Measurements from ENCODE around the gene ITGA8.

Gene ITGA8

DNA sequence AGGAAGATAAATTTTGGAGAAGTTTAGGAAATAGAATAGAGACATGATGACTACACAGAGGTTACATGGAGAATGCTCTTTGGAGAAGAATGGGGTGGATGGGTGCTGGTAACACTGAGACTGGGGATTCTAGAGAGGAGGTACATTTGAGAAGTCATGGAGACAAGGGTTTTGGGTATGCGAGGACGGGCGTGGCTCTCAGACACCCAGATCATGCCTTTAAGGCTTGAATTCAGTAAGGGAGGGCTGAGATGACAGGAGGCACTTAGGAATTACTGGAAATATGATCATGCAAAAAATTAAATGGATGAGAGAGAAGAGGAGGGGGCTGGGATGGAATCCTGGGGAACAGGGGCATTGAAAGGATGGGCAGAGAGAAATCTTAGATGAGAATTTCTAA, 168.8 kb downstream of the ITGA8 start:
- Histone ChIP-seq H3K27me3 (replicated peaks; ENCODE audit: control insufficient read depth, insufficient read depth, low read length) (no peaks in the 10 kb centered on the region), H3K4me3 (replicated peaks; ENCODE audit: low read depth, low read length) (no peak overlapping the region), H3K36me3 (ENCODE audit: control insufficient read depth, insufficient read depth, low read length) (no peaks in the 10 kb centered on the region)
- no peak for DNase-seq (ENCODE audit: extremely low read depth, insufficient read length)
- TF ChIP-seq, protein P1, sequence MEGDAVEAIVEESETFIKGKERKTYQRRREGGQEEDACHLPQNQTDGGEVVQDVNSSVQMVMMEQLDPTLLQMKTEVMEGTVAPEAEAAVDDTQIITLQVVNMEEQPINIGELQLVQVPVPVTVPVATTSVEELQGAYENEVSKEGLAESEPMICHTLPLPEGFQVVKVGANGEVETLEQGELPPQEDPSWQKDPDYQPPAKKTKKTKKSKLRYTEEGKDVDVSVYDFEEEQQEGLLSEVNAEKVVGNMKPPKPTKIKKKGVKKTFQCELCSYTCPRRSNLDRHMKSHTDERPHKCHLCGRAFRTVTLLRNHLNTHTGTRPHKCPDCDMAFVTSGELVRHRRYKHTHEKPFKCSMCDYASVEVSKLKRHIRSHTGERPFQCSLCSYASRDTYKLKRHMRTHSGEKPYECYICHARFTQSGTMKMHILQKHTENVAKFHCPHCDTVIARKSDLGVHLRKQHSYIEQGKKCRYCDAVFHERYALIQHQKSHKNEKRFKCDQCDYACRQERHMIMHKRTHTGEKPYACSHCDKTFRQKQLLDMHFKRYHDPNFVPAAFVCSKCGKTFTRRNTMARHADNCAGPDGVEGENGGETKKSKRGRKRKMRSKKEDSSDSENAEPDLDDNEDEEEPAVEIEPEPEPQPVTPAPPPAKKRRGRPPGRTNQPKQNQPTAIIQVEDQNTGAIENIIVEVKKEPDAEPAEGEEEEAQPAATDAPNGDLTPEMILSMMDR (IDR thresholded peaks at IDR 0.05; ENCODE audit: insufficient read depth, low read length, poor library complexity, severe bottlenecking), result no peak

DNA sequence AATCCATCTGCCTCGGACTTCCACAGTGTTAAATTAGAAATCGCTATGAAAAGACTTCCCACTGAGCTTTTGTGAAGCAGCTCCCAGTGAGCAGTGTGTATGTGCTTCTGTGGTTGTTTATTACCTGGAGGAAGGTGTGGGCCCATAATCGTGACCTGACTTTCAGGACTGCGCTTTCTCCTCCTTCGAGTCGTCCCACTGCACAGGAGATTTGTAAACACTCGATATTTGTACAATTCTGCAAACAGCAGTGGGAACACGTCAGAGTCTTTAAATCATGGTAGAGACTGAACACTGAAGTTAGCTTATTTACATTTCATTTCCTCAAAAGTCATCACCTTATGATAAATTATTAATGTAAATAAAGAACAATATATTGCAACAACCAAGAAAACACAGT, 171.4 kb downstream of the ITGA8 start:
- DNase-seq (ENCODE audit: extremely low read depth, insufficient read length), result no peak
- H3K36me3 ChIP-seq (ENCODE audit: control insufficient read depth, insufficient read depth, low read length), result no peaks in the 10 kb centered on the region
- H3K4me3 ChIP-seq (replicated peaks; ENCODE audit: low read depth, low read length), result no peak overlapping the region
- TF ChIP-seq, protein P1 (IDR thresholded peaks at IDR 0.05; ENCODE audit: insufficient read depth, low read length, poor library complexity, severe bottlenecking), result no peak
- H3K27me3 ChIP-seq (replicated peaks; ENCODE audit: control insufficient read depth, insufficient read depth, low read length), result no peaks in the 10 kb centered on the region

DNA sequence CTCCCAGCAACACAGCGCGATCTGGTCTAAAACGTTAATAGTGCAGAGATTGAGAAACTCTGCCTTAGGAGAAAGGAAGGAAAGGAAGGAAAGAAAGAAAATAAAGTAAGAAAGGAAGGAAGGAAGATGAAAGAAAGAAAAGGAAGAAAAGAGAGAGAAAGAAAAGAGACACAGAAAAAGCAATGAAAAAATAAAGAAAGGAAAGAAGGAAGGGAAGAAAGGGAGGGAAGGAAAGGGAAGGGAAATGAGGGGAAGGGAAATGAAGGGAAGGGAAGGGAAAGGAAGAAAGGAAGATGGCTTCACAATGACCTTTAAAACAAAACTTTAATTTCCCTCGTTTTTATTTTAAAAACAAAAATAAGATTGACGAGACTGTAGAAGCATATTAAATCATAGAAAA, 173.1 kb downstream of the ITGA8 start:
- no peaks in the 10 kb centered on the region for H3K27me3 ChIP-seq (replicated peaks; ENCODE audit: control insufficient read depth, insufficient read depth, low read length)
- no peak for DNase-seq (ENCODE audit: extremely low read depth, insufficient read length)
- no peak overlapping the region for H3K4me3 ChIP-seq (replicated peaks; ENCODE audit: low read depth, low read length)
- TF ChIP-seq, protein P1 (IDR thresholded peaks at IDR 0.05; ENCODE audit: insufficient read depth, low read length, poor library complexity, severe bottlenecking), result no peak
- H3K36me3 ChIP-seq (ENCODE audit: control insufficient read depth, insufficient read depth, low read length), result no peaks in the 10 kb centered on the region

DNA sequence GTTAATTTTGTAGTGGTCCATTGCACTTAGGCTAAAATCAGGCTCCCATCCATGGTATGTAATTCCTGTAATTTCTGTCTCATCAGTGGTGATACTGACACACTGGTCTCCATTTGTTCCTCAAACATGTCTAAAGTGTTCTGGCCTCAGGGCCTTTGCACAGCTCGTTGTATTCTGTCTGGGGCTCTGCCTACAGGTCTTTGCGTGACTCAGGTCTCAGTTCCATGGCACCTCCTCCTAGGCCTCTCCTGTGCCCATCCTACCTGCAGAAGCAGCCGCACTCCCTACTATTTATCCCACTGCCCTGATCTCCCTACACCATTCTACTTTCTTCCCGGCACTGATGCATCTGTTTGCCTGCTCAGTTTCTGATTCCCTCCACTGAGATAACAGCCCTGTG, 173.8 kb downstream of the ITGA8 start:
- TF ChIP-seq, protein P1 (IDR thresholded peaks at IDR 0.05; ENCODE audit: insufficient read depth, low read length, poor library complexity, severe bottlenecking), result no peak
- DNase-seq (ENCODE audit: extremely low read depth, insufficient read length), result no peak
- Histone ChIP-seq H3K27me3 (replicated peaks; ENCODE audit: control insufficient read depth, insufficient read depth, low read length) (no peaks in the 10 kb centered on the region), H3K4me3 (replicated peaks; ENCODE audit: low read depth, low read length) (no peak overlapping the region), H3K36me3 (ENCODE audit: control insufficient read depth, insufficient read depth, low read length) (no peaks in the 10 kb centered on the region)

DNA sequence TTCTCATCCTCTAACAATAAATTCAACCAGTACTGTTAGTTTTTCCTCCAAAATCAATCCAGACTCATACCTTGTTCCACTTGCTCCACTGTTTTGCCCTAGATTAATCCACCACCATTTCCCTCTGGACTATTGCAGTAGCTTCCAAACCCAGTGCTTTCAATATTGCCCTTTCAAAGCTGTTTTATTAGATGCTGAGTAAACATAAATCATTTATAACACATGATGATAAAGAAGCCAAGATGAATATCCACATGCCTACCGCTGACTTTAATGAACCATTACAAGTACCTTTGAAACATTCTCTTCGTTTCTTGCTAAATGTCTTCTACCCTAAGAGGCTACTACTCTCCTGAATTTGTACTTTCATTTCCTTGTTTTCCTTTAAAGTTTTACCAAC, 174.5 kb downstream of the ITGA8 start:
- Histone ChIP-seq H3K4me3 (replicated peaks; ENCODE audit: low read depth, low read length) (no peak overlapping the region), H3K36me3 (ENCODE audit: control insufficient read depth, insufficient read depth, low read length) (no peaks in the 10 kb centered on the region), H3K27me3 (replicated peaks; ENCODE audit: control insufficient read depth, insufficient read depth, low read length) (no peaks in the 10 kb centered on the region)
- TF ChIP-seq, protein P1 (IDR thresholded peaks at IDR 0.05; ENCODE audit: insufficient read depth, low read length, poor library complexity, severe bottlenecking), result no peak
- DNase-seq (ENCODE audit: extremely low read depth, insufficient read length), result no peak

DNA sequence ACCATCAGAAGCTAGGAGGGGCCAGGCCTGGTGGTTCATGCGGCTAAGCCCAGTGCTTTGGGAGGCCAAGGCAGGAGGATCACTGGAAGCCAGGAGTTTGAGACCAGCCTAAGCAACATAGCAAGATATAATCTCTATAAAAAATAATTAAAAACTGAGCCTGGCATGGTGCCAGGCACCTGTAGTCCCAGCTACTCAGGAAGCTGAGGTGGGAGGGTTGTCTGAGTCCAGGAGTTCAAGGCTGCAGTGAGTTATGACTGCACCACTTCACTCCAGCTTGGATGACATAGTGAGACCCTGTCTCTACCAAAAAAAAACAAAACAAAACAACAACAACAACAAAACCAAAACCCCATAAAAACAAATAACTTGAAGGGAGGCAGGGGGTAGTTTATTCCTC, 175.7 kb downstream of the ITGA8 start:
- Histone ChIP-seq H3K27me3 (replicated peaks; ENCODE audit: control insufficient read depth, insufficient read depth, low read length) (no peaks in the 10 kb centered on the region), H3K36me3 (ENCODE audit: control insufficient read depth, insufficient read depth, low read length) (no peaks in the 10 kb centered on the region), H3K4me3 (replicated peaks; ENCODE audit: low read depth, low read length) (no peak overlapping the region)
- no peak for DNase-seq (ENCODE audit: extremely low read depth, insufficient read length)
- TF ChIP-seq, protein P1 (IDR thresholded peaks at IDR 0.05; ENCODE audit: insufficient read depth, low read length, poor library complexity, severe bottlenecking), result no peak

Data from GM06990 (cell line).